ENCODE measurements around the gene PRRG2. TPM values are rescaled to one million over a fixed set of nuclear protein-coding genes. Genes with fewer than 3 reads are reported as not detected.
A peak's percentile ranks its signal among the peaks of the same experiment; 100 is the strongest.

The PRRG2 gene
- polyA plus RNA-seq, 3 donors: 0.49 TPM; not detected in 2

- Histone ChIP-seq H3K4me1 (ENCODE audit: control insufficient read depth in 1 of 2, insufficient read depth in 2 of 2, low read length in 2 of 2) (no peaks in the 10 kb centered on the region), H3K36me3 (replicated peaks in 1 of 2; ENCODE audit: control insufficient read depth in 1 of 2, insufficient read depth in 2 of 2, low read length in 2 of 2) (peaks cover 22 to 39% of the 10 kb centered on the region in 2 donors), H3K4me3 (replicated peaks in 1 of 3; ENCODE audit: low read depth in 2 of 3, low read length in 3 of 3) (no peak overlapping the region), H4K20me1 (ENCODE audit: insufficient read depth, low read length) (no peaks in the 10 kb centered on the region), H2AFZ (ENCODE audit: insufficient read depth, low read depth, low read length, poor library complexity, severe bottlenecking) (no peak overlapping the region), H3K27ac (ENCODE audit: low read depth in 1 of 2, low read length in 2 of 2) (no peak overlapping the region), H3K9me3 (replicated peaks in 1 of 2; ENCODE audit: control insufficient read depth in 1 of 2, insufficient read depth in 1 of 2, low read length in 2 of 2) (no peaks in the 10 kb centered on the region), H3K27me3 (ENCODE audit: control insufficient read depth in 2 of 2, insufficient read depth in 2 of 2, low read length in 2 of 2) (no peaks in the 10 kb centered on the region), H3K4me2 (replicated peaks; ENCODE audit: extremely low read depth, low read length, poor library complexity, severe bottlenecking) (no peak overlapping the region), H3K9ac (ENCODE audit: insufficient read depth, low read length, poor library complexity, severe bottlenecking) (no peak overlapping the region), H3K79me2 (ENCODE audit: insufficient read depth, low read length) (no peaks in the 10 kb centered on the region)
- Mint-ChIP-seq H3K27ac (peak overlapping the region in 3 of 7 donors; percentile 2 to 32 (median 24)), H3K4me1 (no peaks in the 10 kb centered on the region), H3K4me3 (no peak overlapping the region), H3K27me3 (ENCODE audit: low read depth in 3 of 3) (peaks cover 0 to 4% (median 2%) of the 10 kb centered on the region in 3 donors), H3K36me3 (peaks cover 26 to 46% of the 10 kb centered on the region in 2 donors), H3K9me3 (peaks cover 0 to 2% (median 0%) of the 10 kb centered on the region in 7 donors)
- DNase-seq: no peak
- 100% methylated on average over 7 of the region's 9 CpGs for WGBS (ENCODE audit: insufficient coverage)
- TF ChIP-seq CTCF (IDR thresholded peaks at IDR 0.05): no peak
- intact Hi-C loops (cut with micrococcal nuclease): no loop called here
Observed at GRCh38 chr19:49629659-49630058, 48.5 kb downstream of the PRRG2 start.

GRCh38 chr19:49631014-49631588 is 50.0 kb downstream of the PRRG2 start:
- no peak overlapping the region for H2AFZ ChIP-seq (ENCODE audit: insufficient read depth, low read depth, low read length, poor library complexity, severe bottlenecking)
- H3K4me1 ChIP-seq (ENCODE audit: control insufficient read depth in 1 of 2, insufficient read depth in 2 of 2, low read length in 2 of 2): no peaks in the 10 kb centered on the region
- H3K79me2 ChIP-seq (ENCODE audit: insufficient read depth, low read length): no peaks in the 10 kb centered on the region
- no peaks in the 10 kb centered on the region for H3K9me3 ChIP-seq (replicated peaks in 1 of 2; ENCODE audit: control insufficient read depth in 1 of 2, insufficient read depth in 1 of 2, low read length in 2 of 2)
- Mint-ChIP-seq H3K36me3 (peaks cover 22 to 38% of the 10 kb centered on the region in 2 donors), H3K9me3 (peaks cover 0 to 5% (median 0%) of the 10 kb centered on the region in 7 donors), H3K27me3 (ENCODE audit: low read depth in 3 of 3) (peaks cover 3 to 13% (median 4%) of the 10 kb centered on the region in 3 donors), H3K4me3 (no peak overlapping the region), H3K4me1 (no peaks in the 10 kb centered on the region), H3K27ac (no peak overlapping the region)
- H3K4me2 ChIP-seq (replicated peaks; ENCODE audit: extremely low read depth, low read length, poor library complexity, severe bottlenecking): no peak overlapping the region
- H3K36me3 ChIP-seq (replicated peaks in 1 of 2; ENCODE audit: control insufficient read depth in 1 of 2, insufficient read depth in 2 of 2, low read length in 2 of 2): peaks cover 10 to 26% of the 10 kb centered on the region in 2 donors
- H3K27ac ChIP-seq (ENCODE audit: low read depth in 1 of 2, low read length in 2 of 2): no peak overlapping the region
- no peak for DNase-seq
- H3K9ac ChIP-seq (ENCODE audit: insufficient read depth, low read length, poor library complexity, severe bottlenecking): no peak overlapping the region
- H3K4me3 ChIP-seq (replicated peaks in 1 of 3; ENCODE audit: low read depth in 2 of 3, low read length in 3 of 3): no peak overlapping the region
- no CpG with 5 or more reads among the region's 9 CpGs for whole genome bisulfite sequencing (ENCODE audit: insufficient coverage)
- no peaks in the 10 kb centered on the region for H3K27me3 ChIP-seq (ENCODE audit: control insufficient read depth in 2 of 2, insufficient read depth in 2 of 2, low read length in 2 of 2)
- intact Hi-C loops (cut with micrococcal nuclease): no loop called here
- TF ChIP-seq CTCF (IDR thresholded peaks at IDR 0.05): no peak
- no peaks in the 10 kb centered on the region for H4K20me1 ChIP-seq (ENCODE audit: insufficient read depth, low read length)
